ENCODE results near the gene CELF6.

GRCh38 chr15:72345806-72346205 is 25.8 kb upstream of the CELF6 start:
- TF ChIP-seq, protein P1, sequence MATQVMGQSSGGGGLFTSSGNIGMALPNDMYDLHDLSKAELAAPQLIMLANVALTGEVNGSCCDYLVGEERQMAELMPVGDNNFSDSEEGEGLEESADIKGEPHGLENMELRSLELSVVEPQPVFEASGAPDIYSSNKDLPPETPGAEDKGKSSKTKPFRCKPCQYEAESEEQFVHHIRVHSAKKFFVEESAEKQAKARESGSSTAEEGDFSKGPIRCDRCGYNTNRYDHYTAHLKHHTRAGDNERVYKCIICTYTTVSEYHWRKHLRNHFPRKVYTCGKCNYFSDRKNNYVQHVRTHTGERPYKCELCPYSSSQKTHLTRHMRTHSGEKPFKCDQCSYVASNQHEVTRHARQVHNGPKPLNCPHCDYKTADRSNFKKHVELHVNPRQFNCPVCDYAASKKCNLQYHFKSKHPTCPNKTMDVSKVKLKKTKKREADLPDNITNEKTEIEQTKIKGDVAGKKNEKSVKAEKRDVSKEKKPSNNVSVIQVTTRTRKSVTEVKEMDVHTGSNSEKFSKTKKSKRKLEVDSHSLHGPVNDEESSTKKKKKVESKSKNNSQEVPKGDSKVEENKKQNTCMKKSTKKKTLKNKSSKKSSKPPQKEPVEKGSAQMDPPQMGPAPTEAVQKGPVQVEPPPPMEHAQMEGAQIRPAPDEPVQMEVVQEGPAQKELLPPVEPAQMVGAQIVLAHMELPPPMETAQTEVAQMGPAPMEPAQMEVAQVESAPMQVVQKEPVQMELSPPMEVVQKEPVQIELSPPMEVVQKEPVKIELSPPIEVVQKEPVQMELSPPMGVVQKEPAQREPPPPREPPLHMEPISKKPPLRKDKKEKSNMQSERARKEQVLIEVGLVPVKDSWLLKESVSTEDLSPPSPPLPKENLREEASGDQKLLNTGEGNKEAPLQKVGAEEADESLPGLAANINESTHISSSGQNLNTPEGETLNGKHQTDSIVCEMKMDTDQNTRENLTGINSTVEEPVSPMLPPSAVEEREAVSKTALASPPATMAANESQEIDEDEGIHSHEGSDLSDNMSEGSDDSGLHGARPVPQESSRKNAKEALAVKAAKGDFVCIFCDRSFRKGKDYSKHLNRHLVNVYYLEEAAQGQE (IDR thresholded peaks at IDR 0.05; ENCODE audit: unreplicated experiment), result no peak
- TF ChIP-seq, protein P2, sequence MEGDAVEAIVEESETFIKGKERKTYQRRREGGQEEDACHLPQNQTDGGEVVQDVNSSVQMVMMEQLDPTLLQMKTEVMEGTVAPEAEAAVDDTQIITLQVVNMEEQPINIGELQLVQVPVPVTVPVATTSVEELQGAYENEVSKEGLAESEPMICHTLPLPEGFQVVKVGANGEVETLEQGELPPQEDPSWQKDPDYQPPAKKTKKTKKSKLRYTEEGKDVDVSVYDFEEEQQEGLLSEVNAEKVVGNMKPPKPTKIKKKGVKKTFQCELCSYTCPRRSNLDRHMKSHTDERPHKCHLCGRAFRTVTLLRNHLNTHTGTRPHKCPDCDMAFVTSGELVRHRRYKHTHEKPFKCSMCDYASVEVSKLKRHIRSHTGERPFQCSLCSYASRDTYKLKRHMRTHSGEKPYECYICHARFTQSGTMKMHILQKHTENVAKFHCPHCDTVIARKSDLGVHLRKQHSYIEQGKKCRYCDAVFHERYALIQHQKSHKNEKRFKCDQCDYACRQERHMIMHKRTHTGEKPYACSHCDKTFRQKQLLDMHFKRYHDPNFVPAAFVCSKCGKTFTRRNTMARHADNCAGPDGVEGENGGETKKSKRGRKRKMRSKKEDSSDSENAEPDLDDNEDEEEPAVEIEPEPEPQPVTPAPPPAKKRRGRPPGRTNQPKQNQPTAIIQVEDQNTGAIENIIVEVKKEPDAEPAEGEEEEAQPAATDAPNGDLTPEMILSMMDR (conservative IDR thresholded peaks at IDR 0.05; ENCODE audit: low read depth in 2 of 2), result no peak
- TF ChIP-seq EZH2 (IDR thresholded peaks at IDR 0.05; ENCODE audit: low read depth, unreplicated experiment) (no peak), JUNB (IDR thresholded peaks at IDR 0.05; ENCODE audit: unreplicated experiment) (no peak), POLR2AphosphoS5 (IDR thresholded peaks at IDR 0.05; ENCODE audit: low read depth) (no peak)
